A549 (cell line): ENCODE measurements around the gene HS3ST6. TPM values are rescaled to one million over a fixed set of nuclear protein-coding genes. Genes with fewer than 3 reads are reported as not detected.
A peak's percentile ranks its signal among the peaks of the same experiment; 100 is the strongest.

Experiments used
- ATAC-seq, 2 experiments: fragments of 200-7000 bp in 1 of 2; fragments of >200 bp in 1 of 2; cut with Nextera tagmentation in 1 of 2; cut with Tn5 transposase in 1 of 2; 3 replicates each; pipeline versions ENCODE4 v1.8.0 to v1.9.1; 2018 to 2020; ENCODE audit warnings: mild to moderate bottlenecking in 1 of 2, moderate library complexity in 1 of 2
- CTCF ChIA-PET: fragments of 300-600 bp; sonication (Branson Sonifier 250); formaldehyde crosslinking; extraction: SDS; loops from one replicate; lab custom pipeline; 2021; ENCODE audit warnings: antibody characterized with exemption, inconsistent platforms; lab: Yijun Ruan, JAX
- POLR2A ChIA-PET: fragments of 350-600 bp; formaldehyde crosslinking; extraction: SDS; loops from one replicate; lab custom pipeline; 2021; ENCODE audit warnings: antibody characterized with exemption, inconsistent platforms; lab: Yijun Ruan, JAX
- DNase-seq, 2 experiments: peaks; one replicate each; pipeline versions ENCODE4 v3.0.0 to v3.0.0-alpha.2; 2011 to 2016; ENCODE audit warnings: low read depth in 1 of 2, low spot score in 1 of 2
- FAIRE-seq: peaks from 2 replicates; lab custom pipeline; 2011; peaks lifted over from hg19 to GRCh38; lab: Jason Lieb, UNC
- H3K27ac ChIP-seq, 2 experiments: fragments of >200 bp; sonication (Bioruptor Twin); formaldehyde crosslinking; 3 replicates each; pipeline ENCODE4 v1.5.1; 2016 to 2017
- H3K4me1 ChIP-seq: fragments of >200 bp; sonication (Bioruptor Twin); formaldehyde crosslinking; 3 replicates; pipeline ENCODE4 v1.6.1; 2016
- H3K4me2 ChIP-seq: fragments of >200 bp; sonication (Bioruptor Twin); formaldehyde crosslinking; 3 replicates; pipeline ENCODE4 v1.6.1; 2016
- H3K4me3 ChIP-seq: fragments of >200 bp; sonication (Bioruptor Twin); formaldehyde crosslinking; 3 replicates; pipeline ENCODE4 v1.5.1; 2016
- H3K9me3 ChIP-seq: fragments of >200 bp; sonication (Bioruptor Twin); formaldehyde crosslinking; 3 replicates; pipeline ENCODE4 v1.6.1; 2016
- BHLHE40 ChIP-seq: IDR thresholded peaks from 2 replicates; pipeline ENCODE4 v1.6.1; 2012; ENCODE audit warnings: low read depth, low read length, inconsistent platforms
- CBX8 ChIP-seq: fragments of 200-600 bp; sonication (generic); IDR thresholded peaks from 2 replicates; pipeline ENCODE4 v1.6.1; 2016
- EHMT2 ChIP-seq: fragments of 200-600 bp; sonication (generic); IDR thresholded peaks from 2 replicates; pipeline ENCODE4 v1.6.1; 2016; ENCODE audit warnings: antibody characterized with exemption, low read depth, mild to moderate bottlenecking, moderate library complexity
- ESRRA ChIP-seq: fragments of 150-350 bp; IDR thresholded peaks from 2 replicates; pipeline ENCODE4 v1.6.1; 2014; ENCODE audit warnings: mild to moderate bottlenecking, low read length, borderline replicate concordance
- FOSB ChIP-seq: fragments of 250-450 bp; sonication (Bioruptor Pico); IDR thresholded peaks from 2 replicates; pipeline ENCODE4 v1.5.0; 2020; ENCODE audit warnings: mild to moderate bottlenecking, moderate library complexity
- FOXS1 ChIP-seq: fragments of 250-450 bp; sonication (Bioruptor Pico); IDR thresholded peaks from 2 replicates; pipeline ENCODE4 v1.5.0; 2020; ENCODE audit warnings: mild to moderate bottlenecking, moderate library complexity
- GATA3 ChIP-seq: IDR thresholded peaks from 2 replicates; pipeline ENCODE4 v1.6.1; 2012; ENCODE audit warnings: borderline replicate concordance
- HOXB13 ChIP-seq: fragments of 250-450 bp; sonication (Bioruptor Pico); IDR thresholded peaks from 2 replicates; pipeline ENCODE4 v1.5.0; 2020; ENCODE audit warnings: low read depth, mild to moderate bottlenecking, moderate library complexity
- HOXB5 ChIP-seq: fragments of 250-450 bp; sonication (Bioruptor Pico); IDR thresholded peaks from 2 replicates; pipeline ENCODE4 v1.5.0; 2020; ENCODE audit warnings: mild to moderate bottlenecking, moderate library complexity
- KDM5A ChIP-seq: fragments of 200-600 bp; sonication (generic); IDR thresholded peaks from 2 replicates; pipeline ENCODE4 v1.6.1; 2016; ENCODE audit warnings: antibody characterized with exemption, mild to moderate bottlenecking
- MAFK ChIP-seq: fragments of 450-650 bp; IDR thresholded peaks from 2 replicates; pipeline ENCODE4 v1.6.1; 2014; ENCODE audit not compliant: partially characterized antibody
- NPAS2 ChIP-seq: fragments of 250-450 bp; sonication (Bioruptor Pico); IDR thresholded peaks from 2 replicates; pipeline ENCODE4 v1.8.0; 2022; ENCODE audit warnings: mild to moderate bottlenecking, moderate library complexity, borderline replicate concordance
- POLR2AphosphoS2 ChIP-seq: conservative IDR thresholded peaks from 2 replicates; pipeline ENCODE4 v1.6.1; 2012; ENCODE audit warnings: low read length, improper control_type of control experiment, inconsistent platforms
- RARB ChIP-seq: fragments of 250-450 bp; sonication (Bioruptor Pico); IDR thresholded peaks from 2 replicates; pipeline ENCODE4 v1.8.0; 2021; ENCODE audit warnings: mild to moderate bottlenecking, moderate library complexity
- RCOR1 ChIP-seq: fragments of 150-350 bp; IDR thresholded peaks from 2 replicates; pipeline ENCODE4 v1.6.1; 2014; ENCODE audit warnings: antibody characterized with exemption, low read length, low read depth
- RFX5 ChIP-seq: fragments of 450-650 bp; IDR thresholded peaks from 2 replicates; pipeline ENCODE4 v1.7.1; 2014; ENCODE audit warnings: antibody characterized with exemption, mild to moderate bottlenecking, moderate library complexity
- SMC3 ChIP-seq: fragments of >200 bp; sonication (Bioruptor Twin); formaldehyde crosslinking; IDR thresholded peaks from 3 replicates; pipeline ENCODE4 v1.6.1; 2018; ENCODE audit warnings: inconsistent platforms
- SREBF2 ChIP-seq: fragments of 450-650 bp; IDR thresholded peaks from 2 replicates; pipeline ENCODE4 v1.6.1; 2014; ENCODE audit warnings: mild to moderate bottlenecking, moderate library complexity
- ZC3H11A ChIP-seq: fragments of 450-650 bp; IDR thresholded peaks from 2 replicates; pipeline ENCODE4 v1.6.1; 2014; ENCODE audit warnings: antibody characterized with exemption, mild to moderate bottlenecking
- ZFP36 ChIP-seq: fragments of 450-650 bp; IDR thresholded peaks from 2 replicates; pipeline ENCODE4 v1.6.1; 2014; ENCODE audit warnings: borderline replicate concordance; ENCODE audit not compliant: partially characterized antibody
- WGBS: methylation state at CpG from one replicate; pipeline ENCODE4 v1.1.6; 2017; ENCODE audit errors: missing lambda C conversion rate; 5-methylcytosine and 5-hydroxymethylcytosine counted together
- polyA minus RNA-seq: library from RNA; depleted of rRNA, polyadenylated mRNA; stranded (reverse); fragments of >200 nt; gene quantifications from 2 replicates; pipeline ENCODE4 v1.2.3, GENCODE V29; 2011; rRNA and poly(A)+ RNA removed
- polyA plus RNA-seq, 4 experiments: library from polyadenylated mRNA; depleted of rRNA in 3 of 4; stranded (reverse); fragments of >200 nt; fragmentation: RNase III in 1 of 4; extraction: RNeasy Plus Mini Kit Qiagen cat#74134 plus additional on column Dnase treatment in 1 of 4; gene quantifications; 2 replicates in 3 of 4; 3 replicates in 1 of 4; pipeline ENCODE4 v1.2.3, GENCODE V29; 2011 to 2017
- TF ChIP-seq, protein P1 (sequence below): fragments of 250-450 bp; sonication (Bioruptor Pico); IDR thresholded peaks from 2 replicates; pipeline ENCODE4 v1.5.0; 2020; ENCODE audit warnings: low read depth, mild to moderate bottlenecking, moderate library complexity
- TF ChIP-seq, protein P2 (sequence below): fragments of 200-600 bp; sonication (generic); IDR thresholded peaks from 2 replicates; pipeline ENCODE4 v1.6.1; 2016; ENCODE audit warnings: antibody characterized with exemption, mild to moderate bottlenecking, moderate library complexity

Gene HS3ST6
- polyA plus RNA-seq (2011; rRNA removed) (1.1 and 1.5 TPM in 2 replicates), polyA plus RNA-seq (2017; fragmentation: RNase III; extraction: RNeasy Plus Mini Kit Qiagen cat#74134 plus additional on column Dnase treatment) (1.4 to 2.6 TPM (median 2.0 TPM) in 3 replicates), polyA minus RNA-seq (0.87 and 1.1 TPM in 2 replicates)
- polyA plus RNA-seq (2012; cell fraction: cytosol; rRNA removed), result 2.5 and 4.5 TPM in 2 replicates
- polyA plus RNA-seq (2012; cell fraction: nucleus; rRNA removed), result 2.5 and 3.9 TPM in 2 replicates

- Histone ChIP-seq H3K4me2 (peak within 1 kb of the TSS; percentile 86), H3K4me1 (peaks cover 39% of the 10 kb centered on the region), H3K27ac (peak within 1 kb of the TSS; percentile 16 to 84; a peak in 4 of 6 replicates)
- ATAC-seq, result peak; percentile 2 to 35; a peak in 4 of 6 replicates
- ChIA-PET CTCF (interaction anchor here (0.5 to 2.5 kb wide), 2 partner anchors 11 to 23 kb away, joined by 3 to 20 read pairs; no protein-coding TSS in a partner anchor), POLR2A (no interaction called here)
- FAIRE-seq, result no peak
- TF ChIP-seq FOXS1 (CRISPR knock-in tag), result no peak
- TF ChIP-seq POLR2AphosphoS2, result no peak
- no peak for TF ChIP-seq NPAS2 (CRISPR knock-in tag)
- TF ChIP-seq ESRRA, result no peak
- TF ChIP-seq FOSB (CRISPR knock-in tag), result no peak
- TF ChIP-seq, all 56 proteins: peak for 0
- 58% methylated on average over 18 of the region's 71 CpGs for WGBS
- peak within 1 kb of the TSS; percentile 49 for H3K4me3 ChIP-seq
- H3K9me3 ChIP-seq, result no peaks in the 10 kb centered on the region
- no peak for DNase-seq
Measured at GRCh38 chr16:1918351-1919326, at the start of gene HS3ST6. Gene HS3ST6, minus strand, starts transcription at chr16:1918415. Its CDS starts 92 bp downstream, at chr16:1918323.

- ATAC-seq, result no peak
Measured at GRCh38 chr16:1966460-1966859, 48.2 kb upstream of the HS3ST6 start, which contains the start of gene RNF151. Gene RNF151, plus strand, starts transcription at chr16:1966856. Its CDS starts 26 bp downstream, at chr16:1966882.

DNA sequence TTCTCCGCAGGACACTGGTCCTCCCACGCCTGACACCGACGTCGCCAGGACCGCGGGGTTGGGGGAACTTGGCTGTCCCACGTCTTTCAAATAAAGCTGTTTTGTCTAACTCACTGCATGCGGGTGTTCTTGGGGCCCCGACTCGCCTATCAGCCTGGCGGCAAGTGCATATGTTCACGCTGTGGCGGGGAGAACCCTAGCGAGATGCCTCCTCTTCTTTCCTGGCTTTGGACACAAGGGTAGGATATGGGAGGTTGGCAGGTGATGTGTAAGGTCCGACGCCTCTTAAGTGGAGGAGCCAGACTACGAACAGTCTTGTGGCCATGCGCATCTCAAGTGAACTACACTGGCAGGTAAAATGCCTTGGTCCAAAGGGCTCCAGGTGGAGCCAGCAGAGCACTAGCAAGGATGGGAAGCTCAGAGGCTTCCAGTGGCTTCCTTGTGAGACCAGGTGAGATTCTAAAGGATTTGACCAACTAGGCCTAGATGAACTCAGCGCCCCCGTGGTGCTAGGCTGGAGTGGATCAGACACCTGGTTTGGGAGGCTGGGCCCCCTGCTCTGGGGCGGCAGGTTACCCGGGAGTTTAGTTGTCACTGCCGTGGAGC lies 47.3 kb upstream of the HS3ST6 start:
- WGBS, result 11% methylated on average over 20 of the region's 24 CpGs
- Histone ChIP-seq H3K4me1 (peaks cover 31% of the 10 kb centered on the region), H3K9me3 (no peaks in the 10 kb centered on the region), H3K4me2 (peak overlapping the region; percentile 93), H3K4me3 (peak overlapping the region; percentile 88), H3K27ac (peak overlapping the region; percentile 92 to 100)
- no peak for ATAC-seq
- no peak for FAIRE-seq
- no peak for DNase-seq
- TF ChIP-seq BHLHE40 (no peak), RARB (CRISPR knock-in tag) (no peak), SMC3 (no peak), EHMT2 (no peak), GATA3 (no peak), ZFP36 (no peak), ESRRA (no peak), CBX8 (no peak), RFX5 (no peak), KDM5A (no peak; the same call in 1 of the 2 replicates), MAFK (no peak), SREBF2 (no peak), RCOR1 (no peak)
- TF ChIP-seq, protein P1, sequence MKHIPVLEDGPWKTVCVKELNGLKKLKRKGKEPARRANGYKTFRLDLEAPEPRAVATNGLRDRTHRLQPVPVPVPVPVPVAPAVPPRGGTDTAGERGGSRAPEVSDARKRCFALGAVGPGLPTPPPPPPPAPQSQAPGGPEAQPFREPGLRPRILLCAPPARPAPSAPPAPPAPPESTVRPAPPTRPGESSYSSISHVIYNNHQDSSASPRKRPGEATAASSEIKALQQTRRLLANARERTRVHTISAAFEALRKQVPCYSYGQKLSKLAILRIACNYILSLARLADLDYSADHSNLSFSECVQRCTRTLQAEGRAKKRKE, result no peak
- ChIA-PET CTCF (interaction anchor here (0.8 to 3.0 kb wide), 9 partner anchors 13 to 176 kb away, joined by 3 to 11 read pairs (median 4); partner anchors contain the start of gene GFER), POLR2A (interaction anchor here (0.7 to 2.2 kb wide), 20 partner anchors 10 to 190 kb away, joined by 3 to 50 read pairs (median 6); partner anchors contain the start of genes FAHD1, GFER, HAGH and MSRB1)

More at GRCh38 chr16:1966460-1966859, 48.2 kb upstream of the HS3ST6 start, which contains the start of gene RNF151:
- Histone ChIP-seq H3K9me3 (no peaks in the 10 kb centered on the region), H3K27ac (peak within 1 kb of the TSS; percentile 92 to 100), H3K4me3 (peak within 1 kb of the TSS; percentile 88), H3K4me2 (peak within 1 kb of the TSS; percentile 93), H3K4me1 (peaks cover 27% of the 10 kb centered on the region)
- POLR2A ChIA-PET, result interaction anchor here (2.2 kb wide), 1 partner anchor 17 kb away, joined by 50 read pairs; the partner anchor contains the start of genes GFER and NOXO1
- CTCF ChIA-PET, result interaction anchor here (0.6 to 3.0 kb wide), 8 partner anchors 12 to 180 kb away, joined by 3 to 11 read pairs (median 4); partner anchors contain the start of gene GFER
- 85% methylated on average over 3 of the region's 6 CpGs for WGBS
- TF ChIP-seq HOXB13, result no peak
- no peak for TF ChIP-seq BHLHE40
- no peak for TF ChIP-seq ZC3H11A
- no peak for TF ChIP-seq HOXB5 (CRISPR knock-in tag)
- TF ChIP-seq, protein P2, sequence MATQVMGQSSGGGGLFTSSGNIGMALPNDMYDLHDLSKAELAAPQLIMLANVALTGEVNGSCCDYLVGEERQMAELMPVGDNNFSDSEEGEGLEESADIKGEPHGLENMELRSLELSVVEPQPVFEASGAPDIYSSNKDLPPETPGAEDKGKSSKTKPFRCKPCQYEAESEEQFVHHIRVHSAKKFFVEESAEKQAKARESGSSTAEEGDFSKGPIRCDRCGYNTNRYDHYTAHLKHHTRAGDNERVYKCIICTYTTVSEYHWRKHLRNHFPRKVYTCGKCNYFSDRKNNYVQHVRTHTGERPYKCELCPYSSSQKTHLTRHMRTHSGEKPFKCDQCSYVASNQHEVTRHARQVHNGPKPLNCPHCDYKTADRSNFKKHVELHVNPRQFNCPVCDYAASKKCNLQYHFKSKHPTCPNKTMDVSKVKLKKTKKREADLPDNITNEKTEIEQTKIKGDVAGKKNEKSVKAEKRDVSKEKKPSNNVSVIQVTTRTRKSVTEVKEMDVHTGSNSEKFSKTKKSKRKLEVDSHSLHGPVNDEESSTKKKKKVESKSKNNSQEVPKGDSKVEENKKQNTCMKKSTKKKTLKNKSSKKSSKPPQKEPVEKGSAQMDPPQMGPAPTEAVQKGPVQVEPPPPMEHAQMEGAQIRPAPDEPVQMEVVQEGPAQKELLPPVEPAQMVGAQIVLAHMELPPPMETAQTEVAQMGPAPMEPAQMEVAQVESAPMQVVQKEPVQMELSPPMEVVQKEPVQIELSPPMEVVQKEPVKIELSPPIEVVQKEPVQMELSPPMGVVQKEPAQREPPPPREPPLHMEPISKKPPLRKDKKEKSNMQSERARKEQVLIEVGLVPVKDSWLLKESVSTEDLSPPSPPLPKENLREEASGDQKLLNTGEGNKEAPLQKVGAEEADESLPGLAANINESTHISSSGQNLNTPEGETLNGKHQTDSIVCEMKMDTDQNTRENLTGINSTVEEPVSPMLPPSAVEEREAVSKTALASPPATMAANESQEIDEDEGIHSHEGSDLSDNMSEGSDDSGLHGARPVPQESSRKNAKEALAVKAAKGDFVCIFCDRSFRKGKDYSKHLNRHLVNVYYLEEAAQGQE, result no peak
- no peak for FAIRE-seq
- no peak for DNase-seq
